Cerebellar nuclear complex (tissue), 1 donor: Measurements from ENCODE around the gene IL4R.
"Not testable (repeated sequence)": the region's sequence is repeated elsewhere in the genome, so short reads cannot be mapped to it uniquely, and the experiment has no call there.

Experiments
- DNase-seq, 2 experiments: peaks; one replicate each; lab custom pipeline; 2025; lab: John Stamatoyannopoulos, UW

The IL4R gene

DNA sequence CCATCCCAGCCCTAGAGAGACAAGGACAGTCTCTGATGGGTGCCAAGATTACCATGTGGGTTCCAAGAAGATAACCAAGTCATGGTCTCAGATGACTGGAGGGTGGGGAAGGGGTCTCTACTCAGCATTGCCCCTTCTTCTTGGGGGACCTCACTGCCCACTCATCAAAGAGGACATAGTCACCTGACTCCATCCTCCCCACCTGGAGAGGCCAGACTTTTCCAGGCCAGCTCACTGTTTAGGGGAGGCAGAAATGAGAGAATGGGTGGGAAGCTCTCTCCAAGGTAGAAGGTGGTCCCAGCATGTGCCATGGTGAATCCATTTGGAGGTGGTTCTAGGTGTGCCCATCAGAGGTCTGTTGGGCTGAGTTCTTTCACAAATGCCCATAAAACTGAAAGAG is 67.5 kb downstream of the IL4R start:
- no peak for DNase-seq

DNA sequence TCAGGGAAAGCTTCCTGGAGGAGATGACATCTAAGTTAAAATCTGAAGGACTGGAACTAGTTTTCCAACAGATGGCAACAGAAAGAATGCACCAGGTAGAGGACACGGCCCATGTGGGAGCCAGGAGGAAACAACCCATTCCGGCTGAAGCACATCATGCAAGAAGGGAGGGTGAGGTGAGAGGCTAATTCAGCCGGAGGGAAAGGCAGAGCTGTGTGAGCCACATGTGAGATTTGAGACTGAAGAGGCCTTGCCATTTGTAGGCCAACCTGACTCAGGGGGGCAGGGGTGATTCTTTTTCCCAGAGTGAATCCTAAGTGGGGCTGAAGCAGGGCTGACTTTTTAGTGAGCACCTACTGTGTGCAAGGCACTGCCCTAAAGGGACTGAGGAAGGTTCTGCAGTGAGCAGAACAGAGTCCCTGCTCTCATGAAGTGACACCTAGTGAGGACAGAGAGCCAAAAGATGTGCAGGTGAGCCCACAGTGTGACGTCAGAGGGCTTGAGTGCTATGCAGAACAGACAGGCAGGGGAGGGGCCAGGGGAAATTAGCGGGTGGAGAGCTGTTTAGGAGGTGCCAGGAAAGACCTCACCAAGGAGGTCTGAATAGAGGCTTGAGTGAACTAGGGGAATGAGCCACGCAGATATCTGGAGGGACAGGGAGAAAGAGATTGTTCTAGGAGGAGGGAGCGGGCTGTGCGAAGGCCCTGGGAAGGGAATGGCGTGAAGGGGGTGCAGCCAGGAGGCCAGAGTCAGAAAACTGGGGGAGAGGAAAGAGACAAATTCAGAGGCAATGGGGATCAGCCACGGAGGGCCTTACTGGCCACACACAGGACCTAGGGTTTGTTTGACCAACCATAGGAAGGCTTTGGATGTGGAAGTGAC is 68.4 kb downstream of the IL4R start:
- DNase-seq: no peak

DNA sequence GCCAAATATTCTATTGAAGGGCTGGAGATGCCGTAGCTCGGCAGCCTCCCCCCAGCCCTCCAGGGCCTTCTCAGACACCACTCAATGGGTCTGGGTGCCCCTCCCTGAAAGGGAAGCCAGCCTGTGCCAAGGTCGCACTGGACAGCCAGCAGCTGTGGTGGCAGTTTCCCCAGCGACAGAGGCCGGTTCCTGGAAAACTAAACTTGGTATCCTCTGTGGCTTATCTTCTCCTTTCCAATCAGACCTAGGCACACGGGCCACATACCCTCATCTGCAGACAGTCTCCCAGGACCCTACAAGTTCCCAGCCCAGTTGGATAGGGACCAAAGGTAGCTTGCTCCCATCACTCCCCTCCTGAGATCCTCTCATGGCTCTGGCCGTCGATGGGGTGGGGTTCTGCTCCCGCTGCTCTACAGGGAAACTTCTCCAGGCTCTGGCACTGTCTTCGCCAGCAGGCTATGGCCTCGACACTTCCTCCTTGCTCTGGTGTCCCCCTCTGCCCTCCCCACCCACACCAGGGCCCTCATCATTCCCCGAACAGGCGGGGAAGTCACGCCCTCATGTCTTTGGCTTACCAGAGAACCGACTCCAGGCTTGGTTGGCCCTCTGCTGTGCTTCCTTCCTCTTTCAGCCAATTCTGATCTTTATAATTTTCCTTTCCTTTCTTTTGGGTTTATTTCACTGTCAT is 69.9 kb downstream of the IL4R start:
- no peak for DNase-seq

DNA sequence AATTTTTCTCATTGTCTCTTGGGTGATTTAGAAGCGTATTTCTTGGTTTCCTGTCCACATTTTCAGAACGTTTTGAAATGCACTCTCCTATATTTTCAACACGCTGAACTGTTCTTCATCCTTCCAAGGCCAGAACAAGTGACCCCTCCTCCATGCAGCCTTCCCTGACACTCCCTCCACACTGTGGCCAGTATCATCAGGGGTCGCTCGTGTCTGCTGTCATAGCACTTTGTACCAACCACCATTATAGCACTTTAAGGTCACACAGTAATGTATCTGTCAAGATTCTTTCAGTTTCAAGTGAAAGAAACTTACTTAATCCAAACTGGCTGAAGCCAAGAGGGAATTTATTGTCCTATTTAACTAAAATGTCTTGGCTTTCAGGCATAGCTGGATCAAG is 70.7 kb downstream of the IL4R start:
- no peak for DNase-seq

DNA sequence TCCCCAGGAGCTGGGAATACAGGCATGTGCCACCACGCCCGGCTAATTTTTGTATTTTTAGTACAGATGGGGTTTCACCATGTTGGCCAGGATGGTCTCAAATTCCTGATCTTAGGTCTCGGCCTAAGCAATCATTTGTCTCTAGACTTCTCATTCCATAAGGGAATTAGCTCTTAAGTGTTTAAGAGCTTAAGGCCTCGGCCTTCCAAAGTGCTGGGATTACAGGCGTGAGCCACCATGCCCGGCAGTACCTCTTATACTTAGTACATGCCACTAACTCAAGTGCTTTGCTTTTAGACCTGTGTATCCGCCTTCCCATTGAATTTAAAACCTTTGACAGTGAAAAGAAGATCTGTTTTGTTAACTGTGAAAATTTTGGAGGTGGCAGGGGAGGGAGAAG is 71.6 kb downstream of the IL4R start:
- no peak for DNase-seq

DNA sequence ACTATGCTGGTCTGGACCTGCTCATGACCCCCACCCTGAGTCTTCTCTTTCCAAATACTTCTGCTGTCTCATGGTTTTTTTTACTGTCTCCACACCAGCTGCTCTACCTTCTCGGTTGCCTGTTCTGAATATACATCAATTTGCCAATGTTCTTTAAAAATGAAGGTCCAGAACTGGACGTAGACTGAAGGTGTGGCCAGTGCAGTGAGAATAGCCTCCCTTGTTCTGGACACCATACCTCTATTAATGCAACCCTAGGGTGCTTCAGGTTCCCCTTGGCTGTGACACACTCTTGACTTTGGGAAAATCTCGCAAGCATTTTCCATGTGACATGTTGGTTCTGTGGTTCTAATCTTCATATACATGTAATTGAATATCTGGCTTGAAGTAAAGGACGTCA is 72.9 kb downstream of the IL4R start:
- no peak for DNase-seq

DNA sequence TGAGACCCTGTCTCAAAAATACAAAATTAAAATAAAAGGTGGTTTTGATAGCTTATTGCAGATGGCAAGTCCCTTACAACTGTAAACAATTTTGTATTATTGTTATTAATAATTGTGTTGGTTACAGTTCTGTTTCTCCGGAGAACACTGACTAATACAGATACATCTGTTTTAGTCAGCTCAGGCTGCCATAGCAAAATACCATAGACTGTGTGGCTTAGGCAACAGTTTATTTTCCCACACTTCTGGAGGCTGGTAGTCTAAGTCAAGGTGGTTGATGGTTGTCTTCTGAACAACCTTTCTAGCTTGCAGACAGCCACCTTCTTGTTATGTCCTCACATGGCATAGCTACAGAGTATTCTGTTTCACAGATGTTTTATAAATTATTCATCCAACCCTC is 74.0 kb downstream of the IL4R start:
- DNase-seq: no peak

DNA sequence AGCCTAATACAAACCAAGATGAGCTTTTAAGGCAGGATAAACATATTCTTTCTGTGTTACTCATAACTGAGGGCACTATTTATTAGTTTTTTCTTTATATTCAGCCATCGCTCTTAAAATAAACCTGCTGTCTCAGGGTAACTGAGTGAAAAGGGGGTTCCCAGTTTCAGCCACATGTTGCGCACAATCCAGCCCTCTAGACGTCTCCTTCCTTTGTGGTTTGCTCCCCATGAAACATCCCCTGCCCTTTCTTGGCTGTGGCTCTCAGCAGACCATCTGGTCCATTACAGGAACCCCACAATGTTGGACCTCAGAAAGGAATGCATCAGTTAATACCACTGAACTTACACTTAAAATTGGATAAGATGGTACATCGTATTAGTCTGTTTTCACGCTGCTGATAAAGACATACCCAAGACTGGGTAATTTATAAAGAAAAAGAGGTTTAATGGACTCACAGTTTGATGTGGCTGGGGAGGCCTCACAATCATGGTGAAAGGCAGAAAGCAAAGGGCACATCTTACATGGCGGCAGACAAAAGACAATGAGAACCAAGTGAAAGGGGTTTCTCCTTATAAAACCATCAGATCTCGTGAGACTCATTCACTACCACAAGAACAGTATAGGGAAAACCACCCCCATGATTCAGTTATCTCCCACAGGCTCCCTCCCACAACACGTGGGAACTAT is 75.6 kb downstream of the IL4R start:
- no peak for DNase-seq

DNA sequence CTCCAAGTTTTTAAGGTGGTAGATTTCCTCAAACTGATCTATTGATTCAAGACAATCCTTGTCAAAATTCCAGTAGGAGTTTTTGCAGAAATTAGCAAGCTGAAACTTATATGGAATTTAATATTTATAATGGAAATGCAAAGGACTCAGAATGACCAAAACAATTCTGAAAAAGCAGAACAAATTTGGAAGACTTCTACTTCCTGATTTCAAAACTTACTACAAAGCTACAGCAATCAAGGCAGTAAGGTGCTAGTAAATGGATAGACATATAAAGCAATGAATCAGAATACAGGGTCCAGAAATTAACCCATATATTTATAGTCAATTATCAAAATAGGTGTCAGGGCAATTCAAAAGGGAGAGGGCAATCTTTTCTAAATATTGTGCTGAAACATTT is 76.4 kb downstream of the IL4R start:
- DNase-seq: no peak

DNA sequence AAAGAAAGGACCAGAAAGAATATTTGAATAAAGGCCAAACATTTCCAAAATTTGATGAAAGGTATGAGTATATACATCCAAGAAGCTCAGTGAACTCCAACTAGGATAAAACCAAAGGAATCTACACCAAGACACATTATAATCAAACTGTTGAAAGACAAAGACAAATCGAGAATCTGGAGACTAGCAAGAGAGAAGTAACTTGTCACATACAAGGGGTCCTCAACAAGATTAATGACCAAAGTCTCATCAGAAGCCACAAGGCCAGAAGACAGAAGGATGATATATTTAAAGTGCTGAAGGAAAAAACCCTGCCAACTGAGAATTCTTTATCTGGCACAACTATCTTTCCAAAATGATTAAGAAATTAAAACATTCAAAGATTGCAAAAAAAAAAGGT is 78.9 kb downstream of the IL4R start:
- no peak for DNase-seq

DNA sequence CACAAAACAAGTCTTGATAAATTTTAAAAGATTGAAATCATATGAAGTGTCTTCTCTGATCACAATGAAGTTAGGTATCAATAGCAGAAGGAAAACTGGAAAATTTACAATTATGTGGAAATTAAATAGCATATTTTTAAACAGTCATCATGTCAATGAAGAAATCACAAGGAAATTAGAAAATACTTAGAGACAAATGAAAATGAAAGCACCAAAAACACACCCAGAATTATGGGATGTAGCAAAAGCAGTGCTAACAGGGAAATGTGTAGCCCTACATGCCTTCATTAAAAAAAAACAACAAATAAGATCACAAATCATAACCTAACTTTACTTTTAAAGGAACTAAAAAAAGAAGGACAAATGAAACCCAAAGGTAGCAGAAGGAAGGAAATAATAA is 80.7 kb downstream of the IL4R start:
- DNase-seq: no peak

DNA sequence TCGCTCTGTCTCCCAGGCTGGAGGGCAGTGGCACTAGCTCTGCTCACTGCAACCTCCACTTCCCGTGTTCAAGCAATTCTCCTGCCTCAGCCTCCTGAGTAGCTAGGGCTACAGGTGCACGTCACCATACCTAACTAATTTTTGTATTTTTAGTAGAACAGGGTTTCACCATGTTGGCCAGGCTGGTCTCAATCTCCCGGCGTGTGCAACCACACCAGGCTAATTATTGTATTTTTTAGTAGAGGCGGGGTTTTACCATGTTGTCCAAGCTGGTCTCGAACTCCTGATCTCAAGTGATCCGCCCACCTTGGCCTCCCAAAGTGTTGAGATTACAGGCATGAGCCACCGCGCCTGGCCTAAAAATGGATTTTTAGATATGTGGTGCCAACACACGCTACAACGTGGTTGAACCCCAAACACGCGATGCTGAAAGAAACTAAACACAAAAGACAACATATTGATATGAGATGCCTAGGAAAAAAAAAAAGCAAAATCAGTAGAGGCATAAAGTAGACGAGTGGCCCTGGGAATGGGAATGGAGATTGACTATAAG is 84.6 kb downstream of the IL4R start:
- DNase-seq: not testable (repeated sequence)

DNA sequence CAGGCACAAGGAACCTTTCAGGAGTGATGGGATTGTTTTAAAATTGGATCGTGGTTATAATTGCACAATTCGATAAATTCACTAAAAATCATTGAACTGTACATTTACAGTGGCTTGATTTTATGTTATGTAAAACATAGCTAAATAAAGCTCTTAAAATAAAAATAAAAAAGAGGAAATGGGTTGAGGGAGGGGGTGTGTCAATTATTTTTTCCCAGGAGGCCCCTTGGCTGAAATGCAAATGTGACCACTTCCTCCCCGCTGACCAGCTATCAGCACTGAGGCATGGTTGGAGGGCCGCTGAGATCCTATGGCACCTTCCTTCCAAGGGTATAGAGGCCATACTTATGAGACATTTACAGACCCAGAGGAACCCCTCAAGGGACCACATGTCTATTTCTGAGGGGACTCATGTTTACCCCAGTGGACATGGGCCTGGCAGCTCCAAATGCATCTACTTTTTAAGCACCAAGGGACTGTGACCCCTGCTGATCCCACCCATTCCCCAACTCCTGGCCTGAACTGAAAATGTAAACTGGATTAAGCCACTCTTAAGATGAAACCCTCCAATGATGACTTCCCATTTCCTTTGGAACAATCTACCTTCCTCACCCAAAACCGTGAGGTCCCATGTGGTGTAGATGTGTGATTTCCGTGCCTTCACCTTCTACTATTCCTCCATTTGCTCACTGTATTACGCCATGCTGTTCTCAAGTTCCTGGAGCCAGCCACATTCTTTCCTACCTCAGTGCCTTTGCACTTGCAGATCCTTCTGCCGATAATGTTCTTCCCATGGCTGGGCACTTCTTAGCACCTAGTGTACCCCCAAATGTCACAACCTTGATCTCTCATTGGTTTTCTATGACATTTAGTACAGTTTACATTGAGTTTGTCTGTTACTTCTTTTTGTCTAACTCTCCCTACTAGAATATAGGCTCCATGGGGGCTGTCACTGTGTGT is 85.4 kb downstream of the IL4R start:
- DNase-seq: no peak

DNA sequence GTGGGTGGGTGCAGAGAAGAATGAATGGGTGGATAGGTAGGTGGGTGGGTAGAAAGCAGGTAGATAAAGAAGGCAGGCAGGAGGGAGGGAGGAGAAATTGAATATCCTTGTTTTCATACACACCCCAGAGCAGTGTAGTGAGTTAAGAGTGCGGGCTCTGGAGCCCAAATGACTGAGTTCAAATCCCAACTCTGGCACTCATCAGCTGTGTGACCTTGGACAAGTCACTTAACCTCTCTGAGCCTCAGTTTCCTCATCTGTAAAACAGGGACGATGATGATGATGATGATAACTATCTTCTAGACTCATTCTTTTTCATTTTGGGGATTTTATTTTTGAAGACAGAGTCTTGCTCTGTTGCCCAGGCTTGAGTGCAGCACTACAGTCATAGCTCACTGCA is 86.2 kb downstream of the IL4R start:
- DNase-seq: no peak

DNA sequence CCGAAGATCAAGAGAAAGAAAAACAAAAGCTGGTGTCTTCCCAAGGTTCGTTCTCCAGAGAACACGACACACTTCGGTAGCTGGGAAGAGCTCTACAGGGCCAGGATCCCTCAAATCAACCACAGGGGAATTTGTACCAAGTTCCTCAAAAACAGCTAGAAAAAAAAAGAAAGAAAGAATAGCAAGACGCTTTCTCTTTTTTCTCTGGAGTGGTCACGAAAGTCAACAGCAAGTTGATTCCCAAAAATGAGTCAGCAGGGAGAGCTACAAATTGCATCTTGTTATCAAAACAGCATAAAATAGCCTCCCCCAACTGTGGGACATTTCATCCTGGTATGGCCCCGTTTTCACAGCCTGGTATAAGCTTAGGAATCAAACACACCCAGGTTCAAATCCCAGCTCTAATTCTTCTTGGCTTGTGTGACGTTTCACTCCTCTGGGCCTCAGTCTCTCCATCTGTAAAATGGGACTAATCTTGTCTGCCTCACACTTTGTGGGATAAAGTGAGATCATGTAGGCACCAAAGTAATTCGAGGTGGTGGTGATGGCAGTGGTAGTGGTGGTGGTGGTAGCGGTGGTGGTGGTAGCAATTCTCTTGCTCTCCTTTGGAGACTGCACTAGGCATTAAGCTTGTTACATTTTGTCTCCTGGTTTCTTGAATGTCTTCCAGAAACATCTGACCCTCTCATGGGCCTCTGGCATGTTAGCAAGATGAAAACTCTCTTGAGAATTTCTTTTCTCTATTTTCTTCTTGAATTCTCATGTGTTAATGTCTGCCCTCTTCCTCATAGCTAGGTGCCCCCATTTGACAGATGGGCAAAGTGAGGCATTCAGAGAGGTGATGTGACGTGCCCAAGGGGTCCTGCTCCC is 87.2 kb downstream of the IL4R start:
- DNase-seq: no peak

DNA sequence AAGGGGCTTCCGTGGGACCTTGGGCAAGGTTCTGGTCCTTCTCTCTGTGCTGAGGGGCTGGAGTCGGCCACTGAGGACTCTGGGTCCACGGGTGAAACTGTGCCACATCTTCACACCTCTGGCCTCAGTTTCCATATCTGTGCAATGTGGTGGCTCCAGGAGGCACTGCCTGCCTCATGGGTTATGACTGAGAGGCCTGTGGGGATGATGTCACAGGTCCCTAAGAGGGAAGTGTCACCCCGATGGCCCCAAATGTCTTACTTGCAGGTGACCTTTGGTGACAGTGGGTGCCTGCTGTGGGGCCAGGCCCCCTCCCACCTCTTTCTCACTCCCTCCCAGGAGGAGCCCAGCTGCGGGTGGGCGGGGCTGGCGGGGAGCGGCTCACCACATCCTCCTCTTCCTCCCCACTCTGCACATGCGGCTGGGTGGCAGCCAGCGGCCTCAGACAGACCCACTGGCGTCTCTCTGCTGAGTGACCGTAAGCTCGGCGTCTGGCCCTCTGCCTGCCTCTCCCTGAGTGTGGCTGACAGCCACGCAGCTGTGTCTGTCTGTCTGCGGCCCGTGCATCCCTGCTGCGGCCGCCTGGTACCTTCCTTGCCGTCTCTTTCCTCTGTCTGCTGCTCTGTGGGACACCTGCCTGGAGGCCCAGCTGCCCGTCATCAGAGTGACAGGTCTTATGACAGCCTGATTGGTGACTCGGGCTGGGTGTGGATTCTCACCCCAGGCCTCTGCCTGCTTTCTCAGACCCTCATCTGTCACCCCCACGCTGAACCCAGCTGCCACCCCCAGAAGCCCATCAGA is 88.2 kb downstream of the IL4R start, which contains the start of gene IL21R:
Gene IL21R, plus strand, starts transcription at position 407 of the 801 bp plus-strand sequence. CDS start 27,898 bp downstream, outside the sequence.
- no peak for DNase-seq

DNA sequence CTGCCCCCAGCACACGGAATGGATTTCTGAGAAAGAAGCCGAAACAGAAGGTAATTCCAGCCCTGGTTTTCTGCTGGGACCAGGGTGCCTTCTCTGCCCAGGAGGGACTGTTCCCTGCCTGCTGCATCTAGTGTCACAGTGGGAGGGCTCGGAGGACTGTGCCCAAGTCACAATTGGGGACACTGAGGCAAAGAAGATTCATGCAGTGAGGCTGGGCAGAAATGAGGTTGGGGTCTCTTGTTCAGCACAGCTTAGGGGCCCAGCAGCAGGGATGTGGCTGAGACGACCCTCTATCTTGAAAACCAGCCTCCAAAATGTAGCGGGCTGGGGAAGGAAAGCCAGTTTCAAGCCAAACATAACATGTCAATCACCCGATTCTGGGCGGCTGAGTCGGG is 88.8 kb downstream of the IL4R start:
- no peak for DNase-seq

DNA sequence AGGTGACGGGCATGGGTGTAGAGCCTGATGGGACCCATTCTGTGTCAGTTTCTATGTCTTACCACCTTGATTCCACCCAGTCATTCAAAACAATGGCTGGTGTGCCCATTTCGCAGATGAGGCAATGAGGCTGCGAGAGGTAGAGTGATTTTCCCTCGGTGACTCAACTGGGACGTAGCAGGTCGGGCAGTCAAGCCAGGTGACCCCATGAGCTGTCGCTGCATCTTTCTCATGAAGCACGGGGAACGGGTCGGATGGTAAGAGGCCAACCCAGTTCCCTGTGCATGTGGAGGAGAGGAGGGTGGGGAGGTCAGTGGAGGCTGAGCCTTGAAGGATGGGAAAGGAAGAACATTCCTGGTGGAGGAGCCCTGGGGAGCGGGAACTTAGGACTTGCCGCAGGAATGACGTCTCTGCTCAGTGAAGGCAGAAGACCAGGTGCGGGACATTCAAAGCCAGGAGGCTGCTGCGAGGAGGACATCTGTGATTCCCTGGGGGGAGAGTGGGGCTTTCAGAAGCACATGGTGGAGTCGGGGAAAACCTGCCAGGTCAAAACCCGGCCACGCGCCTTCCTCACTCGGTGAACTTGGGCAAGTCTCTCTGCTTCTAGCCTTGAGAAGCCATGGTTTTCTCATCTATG is 89.3 kb downstream of the IL4R start:
- no peak for DNase-seq

DNA sequence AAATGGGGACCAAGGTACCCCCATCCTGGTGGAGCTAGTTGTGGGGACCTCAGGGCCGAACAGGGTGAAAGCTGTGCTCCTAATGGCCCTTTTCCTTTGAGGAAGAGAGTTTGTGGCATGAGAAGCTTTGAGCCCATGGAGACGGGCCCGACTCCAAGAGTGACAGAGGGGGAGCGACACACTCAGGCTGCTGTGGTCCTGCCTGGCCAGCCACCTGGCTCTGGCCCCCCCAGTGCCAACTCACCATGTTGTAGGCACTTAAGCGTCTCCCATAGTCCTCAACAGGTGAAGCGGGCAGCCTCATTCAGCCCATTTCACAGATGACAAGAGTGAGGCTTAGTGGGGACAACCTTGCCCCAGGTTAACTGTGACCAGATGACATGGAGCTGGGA is 89.8 kb downstream of the IL4R start:
- DNase-seq: no peak
